ENCODE data around the gene SEMA6D.

DNA sequence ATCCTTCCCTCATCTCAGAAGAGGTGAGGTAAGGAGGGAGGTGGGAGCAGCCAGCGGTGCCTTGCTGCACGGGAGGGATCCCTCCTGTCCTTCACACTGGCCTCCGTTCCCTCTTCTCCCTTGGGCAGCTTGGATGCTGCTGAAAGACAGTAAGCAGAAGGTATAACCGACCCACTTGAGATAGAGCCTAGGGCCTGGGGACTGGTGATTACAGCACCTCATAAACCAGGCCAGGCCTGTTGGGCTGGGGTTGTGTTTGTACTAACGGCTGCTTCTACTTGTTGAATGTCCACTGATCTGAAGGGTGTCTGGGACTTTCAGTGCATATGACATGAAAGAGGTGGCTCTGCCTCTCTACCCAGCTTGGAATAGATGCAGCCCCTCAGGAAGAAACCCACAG, 25.0 kb downstream of the SEMA6D start:
- TF ChIP-seq CBFB (IDR thresholded peaks at IDR 0.05; ENCODE audit: low read depth) (no peak), ESRRA (IDR thresholded peaks at IDR 0.05; ENCODE audit: low read length) (no peak), SUPT20H (IDR thresholded peaks at IDR 0.05; ENCODE audit: borderline replicate concordance, control insufficient read depth, low read depth, low read length) (no peak), SIX5 (IDR thresholded peaks at IDR 0.05; ENCODE audit: low read depth, low read length, severe bottlenecking) (no peak), EZH2 (IDR thresholded peaks at IDR 0.05; ENCODE audit: borderline replicate concordance, control insufficient read depth, low read depth, low read length) (no peak)
- TF ChIP-seq, protein P1, sequence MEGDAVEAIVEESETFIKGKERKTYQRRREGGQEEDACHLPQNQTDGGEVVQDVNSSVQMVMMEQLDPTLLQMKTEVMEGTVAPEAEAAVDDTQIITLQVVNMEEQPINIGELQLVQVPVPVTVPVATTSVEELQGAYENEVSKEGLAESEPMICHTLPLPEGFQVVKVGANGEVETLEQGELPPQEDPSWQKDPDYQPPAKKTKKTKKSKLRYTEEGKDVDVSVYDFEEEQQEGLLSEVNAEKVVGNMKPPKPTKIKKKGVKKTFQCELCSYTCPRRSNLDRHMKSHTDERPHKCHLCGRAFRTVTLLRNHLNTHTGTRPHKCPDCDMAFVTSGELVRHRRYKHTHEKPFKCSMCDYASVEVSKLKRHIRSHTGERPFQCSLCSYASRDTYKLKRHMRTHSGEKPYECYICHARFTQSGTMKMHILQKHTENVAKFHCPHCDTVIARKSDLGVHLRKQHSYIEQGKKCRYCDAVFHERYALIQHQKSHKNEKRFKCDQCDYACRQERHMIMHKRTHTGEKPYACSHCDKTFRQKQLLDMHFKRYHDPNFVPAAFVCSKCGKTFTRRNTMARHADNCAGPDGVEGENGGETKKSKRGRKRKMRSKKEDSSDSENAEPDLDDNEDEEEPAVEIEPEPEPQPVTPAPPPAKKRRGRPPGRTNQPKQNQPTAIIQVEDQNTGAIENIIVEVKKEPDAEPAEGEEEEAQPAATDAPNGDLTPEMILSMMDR (IDR thresholded peaks at IDR 0.05 in 2 of 3, conservative IDR thresholded peaks at IDR 0.05 in 1 of 3; ENCODE audit: control insufficient read depth in 2 of 3, extremely low read depth in 1 of 3, insufficient read depth in 1 of 3, low read depth in 3 of 3, low read length in 3 of 3): no peak
- TF ChIP-seq, protein P2, sequence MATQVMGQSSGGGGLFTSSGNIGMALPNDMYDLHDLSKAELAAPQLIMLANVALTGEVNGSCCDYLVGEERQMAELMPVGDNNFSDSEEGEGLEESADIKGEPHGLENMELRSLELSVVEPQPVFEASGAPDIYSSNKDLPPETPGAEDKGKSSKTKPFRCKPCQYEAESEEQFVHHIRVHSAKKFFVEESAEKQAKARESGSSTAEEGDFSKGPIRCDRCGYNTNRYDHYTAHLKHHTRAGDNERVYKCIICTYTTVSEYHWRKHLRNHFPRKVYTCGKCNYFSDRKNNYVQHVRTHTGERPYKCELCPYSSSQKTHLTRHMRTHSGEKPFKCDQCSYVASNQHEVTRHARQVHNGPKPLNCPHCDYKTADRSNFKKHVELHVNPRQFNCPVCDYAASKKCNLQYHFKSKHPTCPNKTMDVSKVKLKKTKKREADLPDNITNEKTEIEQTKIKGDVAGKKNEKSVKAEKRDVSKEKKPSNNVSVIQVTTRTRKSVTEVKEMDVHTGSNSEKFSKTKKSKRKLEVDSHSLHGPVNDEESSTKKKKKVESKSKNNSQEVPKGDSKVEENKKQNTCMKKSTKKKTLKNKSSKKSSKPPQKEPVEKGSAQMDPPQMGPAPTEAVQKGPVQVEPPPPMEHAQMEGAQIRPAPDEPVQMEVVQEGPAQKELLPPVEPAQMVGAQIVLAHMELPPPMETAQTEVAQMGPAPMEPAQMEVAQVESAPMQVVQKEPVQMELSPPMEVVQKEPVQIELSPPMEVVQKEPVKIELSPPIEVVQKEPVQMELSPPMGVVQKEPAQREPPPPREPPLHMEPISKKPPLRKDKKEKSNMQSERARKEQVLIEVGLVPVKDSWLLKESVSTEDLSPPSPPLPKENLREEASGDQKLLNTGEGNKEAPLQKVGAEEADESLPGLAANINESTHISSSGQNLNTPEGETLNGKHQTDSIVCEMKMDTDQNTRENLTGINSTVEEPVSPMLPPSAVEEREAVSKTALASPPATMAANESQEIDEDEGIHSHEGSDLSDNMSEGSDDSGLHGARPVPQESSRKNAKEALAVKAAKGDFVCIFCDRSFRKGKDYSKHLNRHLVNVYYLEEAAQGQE (IDR thresholded peaks at IDR 0.05; ENCODE audit: low read depth, low read length): no peak
